GM12878 (cell line): ENCODE data around the gene RCOR1. TPM values are rescaled to one million over a fixed set of nuclear protein-coding genes. Genes with fewer than 3 reads are reported as not detected.

Source experiments
- ATAC-seq: fragments of 200-7000 bp; cut with Tn5 transposase; 3 replicates; pipeline ENCODE4 v1.9.1; 2020; ENCODE audit warnings: mild to moderate bottlenecking, moderate library complexity
- BruUV-seq: library from RNA; stranded (reverse); fragments of 400-500 nt; replicated peaks from 2 replicates; lab custom pipeline; 2021; lab: Mats Ljungman, UMichigan
- CTCF ChIA-PET: fragments of 300-600 bp; sonication (Branson Sonifier 250); formaldehyde crosslinking; extraction: SDS; loops from one replicate; lab custom pipeline; 2021; ENCODE audit warnings: inconsistent platforms; lab: Yijun Ruan, JAX
- POLR2A ChIA-PET: fragments of 350-600 bp; formaldehyde crosslinking; extraction: SDS; loops from one replicate; lab custom pipeline; 2021; ENCODE audit warnings: inconsistent platforms; lab: Charles Lee
- RAD21 ChIA-PET: fragments of 300-600 bp; sonication (Branson Sonifier 250); formaldehyde crosslinking; loops from one replicate; lab custom pipeline; 2023; ENCODE audit warnings: antibody characterized with exemption; ENCODE audit not compliant: unreplicated experiment; lab: Charles Lee
- SMC1A ChIA-PET: fragments of 300-600 bp; sonication (Branson Sonifier 250); formaldehyde crosslinking; loops from one replicate; lab custom pipeline; 2023; ENCODE audit not compliant: unreplicated experiment, uncharacterized antibody; lab: Charles Lee
- DNase-seq: peaks from one replicate; pipeline ENCODE4 v3.0.0-alpha.2; 2011; ENCODE audit warnings: low read depth, low spot score
- FAIRE-seq: peaks from 3 replicates; lab custom pipeline; 2011; peaks lifted over from hg19 to GRCh38; lab: Jason Lieb, UNC
- H2AFZ ChIP-seq: 2 replicates; pipeline ENCODE4 v1.6.0; 2011; ENCODE audit warnings: low read depth, low read length, control low read depth; ENCODE audit not compliant: control insufficient read depth
- H3K27ac ChIP-seq: 2 replicates; pipeline ENCODE4 v1.5.1; 2011; ENCODE audit warnings: control low read depth; ENCODE audit not compliant: control insufficient read depth, insufficient read depth
- H3K27me3 ChIP-seq, 2 experiments: replicated peaks in 1 of 2; 2 replicates each; pipeline versions ENCODE4 v1.6.0 to v1.6.1; 2011; ENCODE audit warnings: low read length in 1 of 2; ENCODE audit not compliant: control insufficient read depth in 2 of 2, insufficient read depth in 2 of 2
- H3K36me3 ChIP-seq, 2 experiments: 2 replicates each; pipeline ENCODE4 v1.5.1; 2011; ENCODE audit warnings: low read length in 1 of 2; ENCODE audit not compliant: control insufficient read depth in 2 of 2, insufficient read depth in 2 of 2
- H3K4me1 ChIP-seq: 2 replicates; pipeline ENCODE4 v1.6.1; 2011; ENCODE audit warnings: mild to moderate bottlenecking, low read length, moderate library complexity, mixed read lengths; ENCODE audit not compliant: control insufficient read depth, insufficient read depth
- H3K4me2 ChIP-seq: 2 replicates; pipeline ENCODE4 v1.6.0; 2011; ENCODE audit warnings: control low read depth; ENCODE audit not compliant: control insufficient read depth, insufficient read depth
- H3K4me3 ChIP-seq: fragments of 200-600 bp; sonication (generic); 2 replicates; pipeline ENCODE4 v1.5.1; 2016
- H3K79me2 ChIP-seq: 2 replicates; pipeline ENCODE4 v1.6.0; 2011; ENCODE audit warnings: low read length; ENCODE audit not compliant: control insufficient read depth, insufficient read depth
- H3K9ac ChIP-seq: 2 replicates; pipeline ENCODE4 v1.8.0; 2011; ENCODE audit warnings: low read length, control low read depth, mixed read lengths; ENCODE audit not compliant: control insufficient read depth, insufficient read depth
- H3K9me3 ChIP-seq: replicated peaks from 3 replicates; pipeline ENCODE4 v1.5.1; 2011; ENCODE audit warnings: mild to moderate bottlenecking, low read length; ENCODE audit not compliant: control insufficient read depth, insufficient read depth
- H4K20me1 ChIP-seq: 2 replicates; pipeline ENCODE4 v1.6.0; 2011; ENCODE audit not compliant: control insufficient read depth, insufficient read depth
- ATF3 ChIP-seq: IDR thresholded peaks from 2 replicates; pipeline ENCODE4 v1.6.1; 2011; ENCODE audit warnings: low read depth, mild to moderate bottlenecking, low read length, moderate library complexity, borderline replicate concordance; ENCODE audit errors: extremely low read depth
- HCFC1 ChIP-seq: fragments of 150-350 bp; IDR thresholded peaks from 2 replicates; pipeline ENCODE4 v1.6.1; 2014; ENCODE audit warnings: low read length
- HDGF ChIP-seq: fragments of 450-650 bp; IDR thresholded peaks from 2 replicates; pipeline ENCODE4 v1.6.1; 2016; ENCODE audit warnings: antibody characterized with exemption
- MLLT1 ChIP-seq: fragments of 450-650 bp; IDR thresholded peaks from 2 replicates; pipeline ENCODE4 v1.6.1; 2016; ENCODE audit warnings: mild to moderate bottlenecking
- MYB ChIP-seq: fragments of 150-350 bp; IDR thresholded peaks from 2 replicates; pipeline ENCODE4 v1.6.1; 2014; ENCODE audit warnings: mild to moderate bottlenecking, low read depth, low read length, borderline replicate concordance
- NFXL1 ChIP-seq: fragments of 450-650 bp; IDR thresholded peaks from 2 replicates; pipeline ENCODE4 v1.6.1; 2017; ENCODE audit warnings: antibody characterized with exemption, mild to moderate bottlenecking, borderline replicate concordance
- POLR2A ChIP-seq: IDR thresholded peaks from 2 replicates; pipeline ENCODE4 v1.6.1; 2011; ENCODE audit warnings: low read depth, mild to moderate bottlenecking, low read length
- POLR2AphosphoS5 ChIP-seq: IDR thresholded peaks from 2 replicates; pipeline ENCODE4 v1.6.1; 2011; ENCODE audit warnings: mild to moderate bottlenecking, low read length, inconsistent platforms
- RBBP5 ChIP-seq: fragments of 200-600 bp; sonication (generic); conservative IDR thresholded peaks from 2 replicates; pipeline ENCODE4 v1.6.1; 2016
- SIN3A ChIP-seq: IDR thresholded peaks from 2 replicates; pipeline ENCODE4 v1.6.1; 2012; ENCODE audit warnings: low read depth, low read length, improper control_type of control experiment
- SREBF2 ChIP-seq: IDR thresholded peaks from 2 replicates; pipeline ENCODE4 v1.6.1; 2012; ENCODE audit warnings: mild to moderate bottlenecking, low read length
- SRF ChIP-seq, 2 experiments: IDR thresholded peaks; 2 replicates each; pipeline ENCODE4 v1.6.1; 2011; ENCODE audit warnings: low read depth in 2 of 2, low read length in 2 of 2, mild to moderate bottlenecking in 1 of 2, moderate library complexity in 1 of 2
- TAF1 ChIP-seq: IDR thresholded peaks from 2 replicates; pipeline ENCODE4 v1.6.1; 2011; ENCODE audit warnings: mild to moderate bottlenecking, low read depth, low read length, borderline replicate concordance
- TCF12 ChIP-seq: IDR thresholded peaks from 2 replicates; pipeline ENCODE4 v1.6.1; 2011; ENCODE audit warnings: low read depth, mild to moderate bottlenecking, low read length
- ZBTB11 ChIP-seq: fragments of 450-650 bp; formaldehyde crosslinking; IDR thresholded peaks from 2 replicates; pipeline ENCODE4 v1.5.0; 2022; ENCODE audit warnings: mild to moderate bottlenecking, missing genetic modification characterization
- WGBS: methylation state at CpG from one replicate; pipeline ENCODE4 v1.1.6; 2016; ENCODE audit warnings: low lambda C conversion rate; ENCODE audit not compliant: insufficient replicate concordance, insufficient coverage; ENCODE audit errors: missing lambda C conversion rate; 5-methylcytosine and 5-hydroxymethylcytosine counted together
- in situ Hi-C: fragments of 300-500 bp; cut with MboI; formaldehyde crosslinking; loops from 9 replicates; pipeline ENCODE4 v1.14.3; 2018; ENCODE audit warnings: mixed read lengths
- intact Hi-C: fragments of 100-400 bp; cut with micrococcal nuclease; formaldehyde crosslinking; loops from one replicate; pipeline ENCODE4 v1.14.2; 2022; ENCODE audit not compliant: unreplicated experiment
- polyA plus RNA-seq, 11 experiments: library from polyadenylated mRNA; depleted of rRNA in 4 of 11; unstranded in 6 of 11; stranded (reverse) in 5 of 11; fragments of >200 nt; fragmentation: Nextera tagmentation in 4 of 11; fragmentation: Illumina TruSeq in 1 of 11; extraction: Ambion mirVana in 4 of 11; extraction: Trizol in 1 of 11; gene quantifications; 1 replicate in 1 of 11; 2 replicates in 10 of 11; pipeline versions ENCODE4 v1.2.1 to v1.2.3, GENCODE V29; 2011 to 2016; ENCODE audit warnings: inconsistent platforms in 2 of 11, missing spikeins in 2 of 11, low read depth in 1 of 11
- total RNA-seq, 4 experiments: library from RNA; depleted of rRNA in 3 of 4; stranded (reverse); fragments of >200 nt in 3 of 4; fragmentation: Illumina TruSeq in 1 of 4; extraction: Trizol in 1 of 4; gene quantifications; 2 replicates each; pipeline versions ENCODE4 v1.2.1 to v1.2.3, GENCODE V29; 2013 to 2021

Gene RCOR1
- total and polyA plus RNA-seq, 10 of the 15 experiments (the other 5 are each of a cell fraction or from before 2014, with no cell fraction given), result 1.6 to 12.2 (median 4.4) TPM

GRCh38 chr14:102757646-102758045, 165.2 kb downstream of the RCOR1 start:
- H3K4me1 ChIP-seq, result peaks cover 54% of the 10 kb centered on the region
- RAD21 ChIA-PET, result interaction anchor here (1.0 to 1.2 kb wide), 3 partner anchors 10 to 22 kb away, joined by 3 to 4 read pairs (median 3); no protein-coding TSS in a partner anchor
- peaks cover 3% of the 10 kb centered on the region; the same call in 2 of the 3 replicates for H3K9me3 ChIP-seq
- BruUV-seq, result no TSS peak
- H3K9ac ChIP-seq, result peak overlapping the region; percentile 12; the same call in 1 of the 2 replicates
- H3K79me2 ChIP-seq, result no peaks in the 10 kb centered on the region
- 0% methylated on average over 11 of the region's 11 CpGs for WGBS
- in situ Hi-C loops (no loop called here), intact Hi-C loops (no loop called here)
- no peak overlapping the region for H3K4me3 ChIP-seq
- peak overlapping the region; percentile 65 for H3K4me2 ChIP-seq
- no peaks in the 10 kb centered on the region; a peak in 1 of 4 replicates for H3K36me3 ChIP-seq
- ATAC-seq (peak; percentile 1; the same call in 1 of the 3 replicates), DNase-seq (no peak), FAIRE-seq (no peak)
- POLR2A ChIA-PET, result interaction anchor here (0.9 kb wide), 1 partner anchor 15 kb away, joined by 3 read pairs; no protein-coding TSS in a partner anchor
- H3K27ac ChIP-seq, result peak overlapping the region; percentile 82
- peak overlapping the region; percentile 54 for H2AFZ ChIP-seq
- CTCF ChIA-PET, result interaction anchor here (0.5 to 2.4 kb wide), 4 partner anchors 17 to 573 kb away, joined by 3 to 9 read pairs (median 4); no protein-coding TSS in a partner anchor
- TF ChIP-seq MYB (no peak), SRF (IDR thresholded peaks at IDR 0.05; ENCODE audit: low read depth in 2 of 2, low read length in 2 of 2) (no peak), SIN3A (no peak), ZBTB11 (CRISPR knock-in tag) (no peak), POLR2AphosphoS5 (0 out of 2 replicates have a peak, but pooled peaks have one; percentile 10), TAF1 (no peak), POLR2A (peak; percentile 35; the same call in 1 of the 2 replicates), SREBF2 (no peak), NFXL1 (no peak), RBBP5 (no peak), HDGF (no peak), ATF3 (no peak), MLLT1 (no peak), HCFC1 (no peak), TCF12 (no peak)
- SMC1A ChIA-PET, result interaction anchor here (0.8 to 1.0 kb wide), 4 partner anchors 9 to 61 kb away, joined by 3 read pairs; no protein-coding TSS in a partner anchor
- no peaks in the 10 kb centered on the region for H3K27me3 ChIP-seq
- no peaks in the 10 kb centered on the region for H4K20me1 ChIP-seq
